ENCODE data around the gene GPRIN1.

The GPRIN1 gene

DNA sequence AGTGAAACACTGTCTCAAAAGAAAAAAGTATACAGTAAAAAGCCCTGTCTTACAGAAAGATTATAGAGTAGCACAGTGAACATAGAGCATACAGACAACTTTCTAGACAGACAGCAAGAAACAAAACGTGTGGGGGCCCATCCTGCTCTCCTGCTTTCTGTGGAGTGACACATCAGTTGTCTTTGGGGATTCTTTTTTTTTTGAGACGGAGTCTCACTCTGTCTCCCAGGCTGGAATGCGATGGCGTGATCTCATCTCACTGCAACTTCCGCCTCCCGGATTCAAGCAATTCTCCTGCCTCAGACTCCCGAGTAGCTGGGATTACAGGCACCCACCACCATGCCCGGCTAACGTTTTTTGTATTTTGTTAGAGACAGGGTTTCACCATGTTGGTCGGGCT, 46.0 kb downstream of the GPRIN1 start:
- Histone ChIP-seq H3K4me1 (ENCODE audit: low read length) (no peaks in the 10 kb centered on the region), H3K79me2 (ENCODE audit: low read length) (no peaks in the 10 kb centered on the region), H4K20me1 (ENCODE audit: insufficient read depth, low read length) (no peaks in the 10 kb centered on the region), H2AFZ (ENCODE audit: low read depth, low read length) (no peak overlapping the region), H3K27ac (ENCODE audit: low read length) (no peak overlapping the region), H3K27me3 (ENCODE audit: low read depth, low read length) (peaks cover 7% of the 10 kb centered on the region; the same call in 1 of the 2 replicates), H3K9me3 (ENCODE audit: insufficient read depth, low read length) (no peaks in the 10 kb centered on the region), H3K36me3 (replicated peaks; ENCODE audit: low read depth, low read length) (no peaks in the 10 kb centered on the region), H3K4me2 (ENCODE audit: low read length) (no peak overlapping the region), H3K4me3 (ENCODE audit: low read length) (no peak overlapping the region), H3K9ac (ENCODE audit: low read length) (no peak overlapping the region)
- TF ChIP-seq, protein P1, sequence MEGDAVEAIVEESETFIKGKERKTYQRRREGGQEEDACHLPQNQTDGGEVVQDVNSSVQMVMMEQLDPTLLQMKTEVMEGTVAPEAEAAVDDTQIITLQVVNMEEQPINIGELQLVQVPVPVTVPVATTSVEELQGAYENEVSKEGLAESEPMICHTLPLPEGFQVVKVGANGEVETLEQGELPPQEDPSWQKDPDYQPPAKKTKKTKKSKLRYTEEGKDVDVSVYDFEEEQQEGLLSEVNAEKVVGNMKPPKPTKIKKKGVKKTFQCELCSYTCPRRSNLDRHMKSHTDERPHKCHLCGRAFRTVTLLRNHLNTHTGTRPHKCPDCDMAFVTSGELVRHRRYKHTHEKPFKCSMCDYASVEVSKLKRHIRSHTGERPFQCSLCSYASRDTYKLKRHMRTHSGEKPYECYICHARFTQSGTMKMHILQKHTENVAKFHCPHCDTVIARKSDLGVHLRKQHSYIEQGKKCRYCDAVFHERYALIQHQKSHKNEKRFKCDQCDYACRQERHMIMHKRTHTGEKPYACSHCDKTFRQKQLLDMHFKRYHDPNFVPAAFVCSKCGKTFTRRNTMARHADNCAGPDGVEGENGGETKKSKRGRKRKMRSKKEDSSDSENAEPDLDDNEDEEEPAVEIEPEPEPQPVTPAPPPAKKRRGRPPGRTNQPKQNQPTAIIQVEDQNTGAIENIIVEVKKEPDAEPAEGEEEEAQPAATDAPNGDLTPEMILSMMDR (IDR thresholded peaks at IDR 0.05; ENCODE audit: low read depth, low read length): no peak
- no peak for TF ChIP-seq EZH2phosphoT487 (IDR thresholded peaks at IDR 0.05; ENCODE audit: low read depth)

DNA sequence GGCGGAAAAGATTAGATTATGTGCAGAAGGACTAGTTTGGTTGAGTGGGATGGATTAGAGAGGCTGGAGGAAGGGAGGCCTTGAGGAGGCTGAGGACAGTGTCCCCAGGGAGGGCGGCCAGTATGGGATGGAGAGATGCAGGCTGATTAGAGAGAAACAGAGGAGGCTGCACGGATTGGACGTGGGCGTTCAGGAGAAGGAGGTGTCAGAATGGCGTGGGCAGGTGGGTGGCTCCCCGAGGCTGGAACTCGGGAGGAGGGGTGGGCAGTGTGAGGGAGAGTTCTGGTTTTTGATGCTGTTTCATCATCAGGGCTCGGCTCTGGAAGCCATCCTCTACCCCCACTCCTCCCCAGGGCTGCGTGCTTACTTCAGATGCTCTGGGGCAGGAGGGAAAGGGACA, 47.8 kb downstream of the GPRIN1 start:
- Histone ChIP-seq H3K27me3 (ENCODE audit: low read depth, low read length) (peaks cover 7% of the 10 kb centered on the region; the same call in 1 of the 2 replicates), H3K4me1 (ENCODE audit: low read length) (no peaks in the 10 kb centered on the region), H2AFZ (ENCODE audit: low read depth, low read length) (no peak overlapping the region), H3K27ac (ENCODE audit: low read length) (no peak overlapping the region), H3K4me3 (ENCODE audit: low read length) (no peak overlapping the region), H3K9ac (ENCODE audit: low read length) (no peak overlapping the region), H3K79me2 (ENCODE audit: low read length) (no peaks in the 10 kb centered on the region), H3K9me3 (ENCODE audit: insufficient read depth, low read length) (no peaks in the 10 kb centered on the region), H3K4me2 (ENCODE audit: low read length) (no peak overlapping the region), H3K36me3 (replicated peaks; ENCODE audit: low read depth, low read length) (no peaks in the 10 kb centered on the region), H4K20me1 (ENCODE audit: insufficient read depth, low read length) (no peaks in the 10 kb centered on the region)
- no peak for TF ChIP-seq EZH2phosphoT487 (IDR thresholded peaks at IDR 0.05; ENCODE audit: low read depth)

DNA sequence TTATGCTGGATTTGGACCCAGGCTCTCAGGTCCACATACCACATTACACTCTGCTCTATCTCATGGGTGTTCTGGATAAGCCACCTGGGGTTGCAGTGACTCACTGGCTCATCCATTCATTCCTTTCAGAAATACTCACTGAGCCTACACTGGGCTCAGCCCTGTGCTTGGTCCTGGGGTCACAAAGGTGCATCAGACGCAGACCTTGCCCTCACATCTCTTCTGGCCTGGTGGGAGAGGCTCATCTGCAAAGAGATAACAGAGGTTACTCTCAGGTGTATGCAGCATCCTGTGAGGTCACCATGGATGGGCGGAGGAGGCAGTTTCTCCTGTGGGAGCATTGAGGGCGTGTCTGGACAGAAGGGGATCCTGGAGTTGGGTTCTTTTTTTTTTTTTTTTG, 48.7 kb downstream of the GPRIN1 start:
- Histone ChIP-seq H4K20me1 (ENCODE audit: insufficient read depth, low read length) (no peaks in the 10 kb centered on the region), H3K9ac (ENCODE audit: low read length) (no peak overlapping the region), H3K9me3 (ENCODE audit: insufficient read depth, low read length) (no peaks in the 10 kb centered on the region), H3K27ac (ENCODE audit: low read length) (no peak overlapping the region), H2AFZ (ENCODE audit: low read depth, low read length) (no peak overlapping the region), H3K36me3 (replicated peaks; ENCODE audit: low read depth, low read length) (no peaks in the 10 kb centered on the region), H3K4me3 (ENCODE audit: low read length) (no peak overlapping the region), H3K4me2 (ENCODE audit: low read length) (no peak overlapping the region), H3K27me3 (ENCODE audit: low read depth, low read length) (peaks cover 7% of the 10 kb centered on the region; the same call in 1 of the 2 replicates), H3K4me1 (ENCODE audit: low read length) (no peaks in the 10 kb centered on the region), H3K79me2 (ENCODE audit: low read length) (no peaks in the 10 kb centered on the region)
- TF ChIP-seq EZH2phosphoT487 (IDR thresholded peaks at IDR 0.05; ENCODE audit: low read depth): no peak
- TF ChIP-seq, protein P1 (IDR thresholded peaks at IDR 0.05; ENCODE audit: low read depth, low read length): no peak

DNA sequence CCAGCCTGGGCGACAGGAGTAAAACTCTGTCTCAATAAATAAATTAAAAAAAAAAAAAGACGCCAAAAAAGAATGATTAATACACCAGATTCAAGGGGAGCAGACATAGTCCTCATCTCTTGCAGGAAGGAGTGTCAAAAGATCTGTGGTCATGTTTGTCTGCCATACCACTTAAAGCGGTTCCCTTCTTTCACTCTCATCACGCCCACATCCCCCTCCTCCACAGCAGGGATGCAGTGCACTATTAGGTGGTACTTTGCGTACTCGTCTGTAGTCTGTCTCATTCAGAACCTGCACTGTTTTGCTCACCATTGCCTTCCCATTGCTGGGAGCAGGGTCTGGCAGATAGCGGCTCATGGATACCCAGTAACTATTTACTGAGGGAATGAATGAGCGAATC, 49.6 kb downstream of the GPRIN1 start:
- no peaks in the 10 kb centered on the region for H3K9me3 ChIP-seq (ENCODE audit: insufficient read depth, low read length)
- H3K4me2 ChIP-seq (ENCODE audit: low read length): no peak overlapping the region
- TF ChIP-seq EZH2phosphoT487 (IDR thresholded peaks at IDR 0.05; ENCODE audit: low read depth): no peak
- TF ChIP-seq, protein P1 (IDR thresholded peaks at IDR 0.05; ENCODE audit: low read depth, low read length): no peak
- H3K4me1 ChIP-seq (ENCODE audit: low read length): no peaks in the 10 kb centered on the region
- H3K9ac ChIP-seq (ENCODE audit: low read length): no peak overlapping the region
- no peaks in the 10 kb centered on the region for H3K36me3 ChIP-seq (replicated peaks; ENCODE audit: low read depth, low read length)
- no peaks in the 10 kb centered on the region for H4K20me1 ChIP-seq (ENCODE audit: insufficient read depth, low read length)
- H3K27me3 ChIP-seq (ENCODE audit: low read depth, low read length): peaks cover 7% of the 10 kb centered on the region; the same call in 1 of the 2 replicates
- no peak overlapping the region for H3K4me3 ChIP-seq (ENCODE audit: low read length)
- no peak overlapping the region for H3K27ac ChIP-seq (ENCODE audit: low read length)
- no peaks in the 10 kb centered on the region for H3K79me2 ChIP-seq (ENCODE audit: low read length)
- H2AFZ ChIP-seq (ENCODE audit: low read depth, low read length): no peak overlapping the region
